Body of pancreas (tissue), 4 donors: ENCODE data around the gene GTF2A1. TPM values are rescaled to one million over a fixed set of nuclear protein-coding genes. Genes with fewer than 3 reads are reported as not detected.

Source experiments
- ATAC-seq: fragments of 150-250 bp; one replicate; pipeline ENCODE4 v1.9.1; 2016
- DNase-seq, 4 donors: peaks; one replicate each; pipeline ENCODE4 v3.0.0-alpha.2; 2019
- H3K27ac ChIP-seq, 4 donors: fragments of 200-600 bp; sonication (generic); 1 replicate in 3 of 4; 2 replicates in 1 of 4; pipeline versions ENCODE4 v1.5.1 to v1.6.1; 2016 to 2019; ENCODE audit warnings: mild to moderate bottlenecking in 1 of 4, mixed read lengths in 1 of 4, moderate library complexity in 1 of 4
- H3K27me3 ChIP-seq, 2 donors: fragments of 200-600 bp; sonication (generic); one replicate each; pipeline ENCODE4 v1.6.0; 2016; ENCODE audit warnings: mild to moderate bottlenecking in 1 of 2
- H3K36me3 ChIP-seq, 2 donors: fragments of 200-600 bp; sonication (generic); replicated peaks in 1 of 2; 2 replicates each; pipeline ENCODE4 v1.5.1; 2016; ENCODE audit warnings: low read depth in 2 of 2; ENCODE audit not compliant: insufficient read depth in 1 of 2
- H3K4me1 ChIP-seq: fragments of 200-600 bp; sonication (generic); one replicate; pipeline ENCODE4 v1.6.0; 2016
- H3K4me3 ChIP-seq, 2 donors: fragments of 200-600 bp; sonication (generic); 1 replicate in 1 of 2; 2 replicates in 1 of 2; pipeline ENCODE4 v1.5.1; 2016 to 2019
- H3K9me3 ChIP-seq, 3 donors: fragments of 200-600 bp; sonication (generic); 1 replicate in 2 of 3; 2 replicates in 1 of 3; pipeline ENCODE4 v1.5.1; 2016
- POLR2A ChIP-seq, 3 donors: fragments of 450-650 bp; IDR thresholded peaks; one replicate each; pipeline ENCODE4 v1.6.1; 2016; ENCODE audit warnings: antibody characterized with exemption in 3 of 3, mild to moderate bottlenecking in 2 of 3
- WGBS, 2 donors: methylation state at CpG; one replicate each; pipeline ENCODE4 v1.1.5; 2017; 5-methylcytosine and 5-hydroxymethylcytosine counted together
- intact Hi-C: fragments of 100-400 bp; cut with DNase I; formaldehyde crosslinking; loops from one replicate; pipeline ENCODE4 v1.15.1; 2023
- total RNA-seq, 2 donors: library from RNA; depleted of rRNA; stranded (reverse); fragments of >200 nt; gene quantifications; one replicate each; pipeline ENCODE4 v1.1.0, GENCODE V29; 2016
- TF ChIP-seq, protein P1 (sequence below), 7 experiments: fragments of 450-650 bp in 4 of 7; fragments of 200-600 bp in 3 of 7; sonication (generic) in 3 of 7; IDR thresholded peaks; one replicate each; pipeline ENCODE4 v1.5.1; 2016 to 2019; ENCODE audit warnings: antibody characterized with exemption in 7 of 7

GTF2A1 gene
- total RNA-seq, 2 donors from 2014 or later, result 4.0 to 9.3 TPM

DNA sequence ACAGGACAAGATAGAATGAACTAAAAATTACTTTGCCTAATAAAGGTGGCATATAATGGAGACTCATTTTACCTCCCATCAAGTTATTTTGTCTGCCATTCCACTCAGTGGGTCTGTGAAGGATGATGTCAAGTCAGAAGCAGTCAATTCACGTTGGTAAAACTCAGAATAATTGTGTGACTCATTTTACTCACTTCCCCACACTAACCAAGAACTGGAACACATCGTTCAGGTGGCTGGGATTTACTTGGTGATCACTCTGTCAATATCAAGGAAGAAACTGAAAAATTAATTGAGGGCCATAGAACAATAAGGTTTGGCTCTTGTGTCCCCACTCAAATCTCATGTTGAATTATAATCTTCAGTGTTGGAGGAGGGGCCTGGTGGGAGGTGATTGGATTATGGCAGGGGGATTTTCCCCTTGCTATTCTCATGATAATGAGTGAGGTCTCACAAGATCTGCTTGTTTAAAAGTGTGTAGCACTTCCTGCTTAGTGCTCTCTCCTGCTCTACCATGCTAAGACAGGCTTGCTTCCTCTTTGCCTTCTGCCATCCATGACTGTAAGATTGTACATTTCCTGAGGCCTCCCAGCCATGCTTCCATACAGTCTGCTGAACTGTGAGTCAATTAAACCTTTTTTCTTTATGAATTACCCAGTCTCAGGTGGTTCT, 35.7 kb upstream of the GTF2A1 start:
- intact Hi-C loops, result no loop called here
- no peak overlapping the region for H3K27ac ChIP-seq
- TF ChIP-seq POLR2A (IDR thresholded peaks at IDR 0.05), result no peak
- TF ChIP-seq, protein P1, sequence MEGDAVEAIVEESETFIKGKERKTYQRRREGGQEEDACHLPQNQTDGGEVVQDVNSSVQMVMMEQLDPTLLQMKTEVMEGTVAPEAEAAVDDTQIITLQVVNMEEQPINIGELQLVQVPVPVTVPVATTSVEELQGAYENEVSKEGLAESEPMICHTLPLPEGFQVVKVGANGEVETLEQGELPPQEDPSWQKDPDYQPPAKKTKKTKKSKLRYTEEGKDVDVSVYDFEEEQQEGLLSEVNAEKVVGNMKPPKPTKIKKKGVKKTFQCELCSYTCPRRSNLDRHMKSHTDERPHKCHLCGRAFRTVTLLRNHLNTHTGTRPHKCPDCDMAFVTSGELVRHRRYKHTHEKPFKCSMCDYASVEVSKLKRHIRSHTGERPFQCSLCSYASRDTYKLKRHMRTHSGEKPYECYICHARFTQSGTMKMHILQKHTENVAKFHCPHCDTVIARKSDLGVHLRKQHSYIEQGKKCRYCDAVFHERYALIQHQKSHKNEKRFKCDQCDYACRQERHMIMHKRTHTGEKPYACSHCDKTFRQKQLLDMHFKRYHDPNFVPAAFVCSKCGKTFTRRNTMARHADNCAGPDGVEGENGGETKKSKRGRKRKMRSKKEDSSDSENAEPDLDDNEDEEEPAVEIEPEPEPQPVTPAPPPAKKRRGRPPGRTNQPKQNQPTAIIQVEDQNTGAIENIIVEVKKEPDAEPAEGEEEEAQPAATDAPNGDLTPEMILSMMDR (IDR thresholded peaks at IDR 0.05), result no peak
- DNase-seq (no peak), ATAC-seq (no peak)
- no peaks in the 10 kb centered on the region for H3K27me3 ChIP-seq
- 75 to 79% methylated on average over 2 of the region's 2 CpGs for WGBS, 2 donors
- no peaks in the 10 kb centered on the region for H3K4me1 ChIP-seq
- no peaks in the 10 kb centered on the region for H3K36me3 ChIP-seq
- no peak overlapping the region for H3K4me3 ChIP-seq
- H3K9me3 ChIP-seq, result no peaks in the 10 kb centered on the region

DNA sequence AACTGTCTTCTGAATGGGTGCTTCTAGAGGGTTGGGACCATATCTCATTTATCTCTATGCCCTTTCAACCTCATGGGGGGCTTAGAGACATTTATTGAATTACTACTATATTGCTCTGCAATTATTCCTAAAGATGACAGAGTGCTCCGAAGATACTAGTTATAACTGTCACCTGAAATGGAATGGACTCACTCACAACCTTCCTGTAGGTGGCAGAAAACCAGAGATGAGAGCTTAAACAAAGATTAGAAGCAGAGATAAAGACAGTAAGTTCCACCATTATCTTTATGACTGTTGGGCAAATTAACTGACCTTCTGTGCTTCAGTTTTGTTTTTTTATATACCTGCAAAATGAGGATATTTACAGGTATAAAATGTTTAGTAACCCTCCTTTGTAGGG, 31.5 kb upstream of the GTF2A1 start:
- no peaks in the 10 kb centered on the region for H3K27me3 ChIP-seq
- ATAC-seq, result no peak

DNA sequence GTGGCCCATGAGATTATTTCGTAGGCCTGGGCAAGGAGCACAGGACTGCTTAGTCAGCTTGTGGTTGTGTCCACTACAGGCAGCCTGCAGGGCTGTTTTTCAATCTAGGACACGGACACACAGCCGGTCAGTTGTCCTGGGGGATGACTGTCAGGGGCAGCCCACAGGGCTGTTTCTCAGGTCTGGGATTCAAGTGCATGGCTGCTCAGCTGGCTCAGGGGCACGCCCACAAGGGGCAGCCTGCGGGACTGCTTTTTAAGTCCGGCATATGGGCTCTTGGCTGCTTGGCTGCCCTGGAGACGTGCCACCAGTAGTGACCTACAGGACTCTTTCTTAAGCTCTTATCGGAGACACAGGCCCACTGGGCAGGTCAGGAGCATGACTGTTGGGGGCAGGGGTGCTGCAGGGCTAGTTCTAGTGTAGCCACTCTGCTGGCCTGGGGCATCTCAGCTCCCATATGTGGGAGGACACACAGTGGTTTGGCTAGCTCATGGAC, 26.6 kb upstream of the GTF2A1 start:
- intact Hi-C loops, result no loop called here

More for the DNA sequence above, 31.5 kb upstream of the GTF2A1 start:
- no peak for TF ChIP-seq POLR2A (IDR thresholded peaks at IDR 0.05)
- TF ChIP-seq, protein P1 (IDR thresholded peaks at IDR 0.05), result no peak
- Histone ChIP-seq H3K9me3 (no peaks in the 10 kb centered on the region), H3K27ac (no peak overlapping the region), H3K4me3 (no peak overlapping the region), H3K36me3 (no peaks in the 10 kb centered on the region), H3K4me1 (no peaks in the 10 kb centered on the region)
- no peak for DNase-seq
- intact Hi-C loops, result no loop called here
- WGBS, 2 donors, result 47 to 64% methylated on average over 1 of the region's 1 CpG

DNA sequence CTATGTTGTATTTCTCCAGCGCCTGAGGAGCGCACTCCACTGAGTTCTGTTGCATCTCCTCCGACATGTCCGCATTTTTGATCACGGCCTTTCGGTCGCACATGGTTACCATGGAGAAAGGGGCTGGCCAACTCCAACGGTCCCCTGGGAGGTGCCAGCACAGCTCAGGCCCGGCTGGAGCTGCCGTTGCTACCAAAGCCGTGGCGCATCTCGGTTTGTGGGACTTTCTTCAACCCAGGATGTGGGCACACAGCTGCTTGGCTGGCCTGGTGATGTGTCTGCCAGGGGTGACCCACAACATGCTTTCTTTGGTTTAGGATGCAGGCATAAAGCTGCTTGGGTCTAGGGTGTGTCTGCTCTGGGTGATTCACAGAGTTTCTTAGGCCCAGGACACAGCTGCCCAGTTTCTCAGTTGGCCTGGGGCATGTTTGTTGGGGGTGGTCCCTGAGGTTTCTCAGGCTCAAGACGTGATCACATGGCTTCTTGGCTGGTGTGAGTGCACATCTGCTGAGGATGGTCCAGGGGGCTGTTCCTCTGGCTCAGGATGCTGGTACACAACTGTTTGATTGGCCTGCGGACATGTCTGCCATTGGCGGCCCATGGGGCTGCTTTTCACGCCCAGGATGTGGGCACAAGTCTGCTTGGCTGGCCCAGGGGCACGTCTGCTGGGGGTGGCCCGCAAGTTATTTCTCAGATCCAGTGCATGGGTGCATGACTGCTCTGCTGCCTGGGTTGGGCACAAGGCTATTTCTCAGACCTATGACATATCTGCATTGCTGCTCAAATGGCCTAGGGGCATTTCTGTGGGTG, 25.9 kb upstream of the GTF2A1 start:
- TF ChIP-seq POLR2A (IDR thresholded peaks at IDR 0.05), result no peak
- TF ChIP-seq, protein P1 (IDR thresholded peaks at IDR 0.05), result no peak
- Histone ChIP-seq H3K27ac (no peak overlapping the region), H3K27me3 (no peaks in the 10 kb centered on the region), H3K36me3 (no peaks in the 10 kb centered on the region), H3K4me3 (no peak overlapping the region), H3K4me1 (no peaks in the 10 kb centered on the region), H3K9me3 (no peaks in the 10 kb centered on the region)
- DNase-seq, result no peak
- intact Hi-C loops, result no loop called here
- ATAC-seq, result no peak
- 91 to 94% methylated on average over 9 to 19 of the region's 19 CpGs for WGBS, 2 donors

More for the DNA sequence above, 26.6 kb upstream of the GTF2A1 start:
- TF ChIP-seq POLR2A (IDR thresholded peaks at IDR 0.05), result no peak
- TF ChIP-seq, protein P1 (IDR thresholded peaks at IDR 0.05), result no peak
- H3K27me3 ChIP-seq, result no peaks in the 10 kb centered on the region
- WGBS, 2 donors, result 43% methylated on average over 8 of the region's 8 CpGs; no CpG with 5 or more reads in 1 of the 2 donors
- H3K4me1 ChIP-seq, result no peaks in the 10 kb centered on the region
- H3K9me3 ChIP-seq, result no peaks in the 10 kb centered on the region
- no peak overlapping the region for H3K27ac ChIP-seq
- no peaks in the 10 kb centered on the region for H3K36me3 ChIP-seq
- DNase-seq (peak; percentile 49 to 80 (median 62)), ATAC-seq (peak; percentile 55)
- H3K4me3 ChIP-seq, result no peak overlapping the region
